IPS-20b (cell line): ENCODE results near the gene SOBP.
"Not testable (repeated sequence)": the region's sequence is repeated elsewhere in the genome, so short reads cannot be mapped to it uniquely, and the experiment has no call there.

ENCODE experiments used
- H3K27ac ChIP-seq: one replicate; pipeline ENCODE4 v1.5.1; 2013; ENCODE audit warnings: low read length
- H3K27me3 ChIP-seq: 2 replicates; pipeline ENCODE4 v1.6.1; 2013; ENCODE audit warnings: mild to moderate bottlenecking, low read length, inconsistent platforms; ENCODE audit not compliant: insufficient read depth
- H3K36me3 ChIP-seq: 2 replicates; pipeline ENCODE4 v1.6.1; 2013; ENCODE audit warnings: low read depth, mild to moderate bottlenecking, inconsistent platforms, low read length, moderate library complexity; ENCODE audit not compliant: insufficient read depth
- H3K4me1 ChIP-seq: 2 replicates; pipeline ENCODE4 v1.6.1; 2013; ENCODE audit warnings: mild to moderate bottlenecking, control low read depth, inconsistent platforms, low read length, moderate library complexity; ENCODE audit not compliant: insufficient read depth
- H3K4me3 ChIP-seq: 2 replicates; pipeline ENCODE4 v1.5.1; 2013; ENCODE audit warnings: mild to moderate bottlenecking, low read length, inconsistent platforms
- H3K9ac ChIP-seq: 2 replicates; pipeline ENCODE4 v1.6.1; 2013; ENCODE audit warnings: low read depth, mild to moderate bottlenecking, inconsistent platforms, low read length, moderate library complexity
- H3K9me3 ChIP-seq: 2 replicates; pipeline ENCODE4 v1.6.1; 2013; ENCODE audit warnings: mild to moderate bottlenecking, low read depth, low read length, inconsistent platforms; ENCODE audit not compliant: insufficient read depth

SOBP gene

DNA sequence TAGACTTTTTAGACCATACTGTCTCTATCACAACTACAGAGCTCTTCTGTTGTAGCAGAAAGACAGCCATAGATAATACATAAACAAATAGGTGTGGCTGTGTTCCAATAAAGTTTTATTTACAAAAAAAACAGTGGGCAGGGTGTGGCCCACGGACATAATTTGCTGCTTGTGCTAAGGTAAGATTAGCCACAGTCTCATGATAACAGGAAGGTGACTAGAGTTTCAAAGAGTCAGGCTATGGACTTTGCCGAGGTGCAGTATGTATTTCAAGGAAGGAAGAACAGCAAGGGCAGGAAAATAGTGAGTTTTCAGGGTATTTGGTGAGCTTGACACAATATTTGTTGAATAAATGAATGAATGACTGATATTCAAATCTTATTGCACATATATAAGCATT, 20.2 kb downstream of the SOBP start:
- peak overlapping the region; percentile 14; the same call in 1 of the 2 replicates for H3K9ac ChIP-seq
- peaks cover 3% of the 10 kb centered on the region; the same call in 1 of the 2 replicates for H3K36me3 ChIP-seq
- peak overlapping the region; percentile 10 for H3K27ac ChIP-seq
- H3K4me3 ChIP-seq: no peak overlapping the region
- no peaks in the 10 kb centered on the region for H3K9me3 ChIP-seq
- H3K27me3 ChIP-seq: no peaks in the 10 kb centered on the region
- H3K4me1 ChIP-seq: peaks cover 15% of the 10 kb centered on the region; the same call in 1 of the 2 replicates

DNA sequence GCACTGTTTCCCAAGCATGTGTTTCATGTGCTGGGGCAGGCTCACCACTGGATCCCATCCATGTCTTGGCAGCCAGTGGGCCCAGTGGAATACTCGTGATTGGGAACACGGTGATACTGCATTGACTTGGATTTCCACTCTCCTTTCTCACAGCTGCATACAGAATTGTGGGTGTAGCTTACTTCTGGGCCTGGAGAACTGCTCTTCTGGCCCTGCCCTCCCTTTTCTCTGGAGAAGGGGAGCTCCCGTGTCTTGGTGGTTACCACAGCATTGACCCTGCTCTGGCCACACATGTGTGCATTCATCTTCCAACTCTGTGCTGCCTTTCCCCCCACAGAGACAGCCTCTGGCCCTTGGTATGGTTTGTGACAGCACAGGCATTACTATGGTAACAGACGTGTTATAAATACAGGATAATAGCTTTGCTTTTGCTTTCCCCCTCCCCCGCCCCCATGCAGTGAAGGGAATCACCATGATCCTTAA, 21.6 kb downstream of the SOBP start:
- H3K9me3 ChIP-seq: no peaks in the 10 kb centered on the region
- H3K4me1 ChIP-seq: peaks cover 15% of the 10 kb centered on the region; the same call in 1 of the 2 replicates
- H3K27ac ChIP-seq: no peak overlapping the region
- H3K27me3 ChIP-seq: no peaks in the 10 kb centered on the region
- no peak overlapping the region for H3K9ac ChIP-seq
- no peak overlapping the region for H3K4me3 ChIP-seq
- H3K36me3 ChIP-seq: peaks cover 3% of the 10 kb centered on the region; the same call in 1 of the 2 replicates

DNA sequence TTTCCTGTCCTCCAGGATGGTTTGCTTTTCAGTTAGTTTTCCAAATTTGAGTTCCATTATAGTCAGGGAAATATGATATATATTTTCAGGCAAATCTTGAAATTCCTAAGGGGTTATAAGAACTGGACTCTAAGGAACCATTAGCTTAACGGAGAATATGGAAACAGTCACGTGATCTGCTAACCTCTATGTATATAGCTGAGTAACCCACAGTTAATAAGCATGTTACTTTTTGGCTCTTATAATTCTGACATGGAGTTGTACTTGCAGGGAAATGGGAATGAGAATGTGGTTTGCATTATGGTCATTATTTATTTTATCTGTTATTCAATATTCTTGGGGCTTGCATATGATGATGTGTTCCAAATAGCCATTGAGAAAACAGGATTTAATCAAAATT, 23.3 kb downstream of the SOBP start:
- no peak overlapping the region for H3K9ac ChIP-seq
- H3K9me3 ChIP-seq: no peaks in the 10 kb centered on the region
- H3K36me3 ChIP-seq: peaks cover 3% of the 10 kb centered on the region; the same call in 1 of the 2 replicates
- H3K4me1 ChIP-seq: peaks cover 15% of the 10 kb centered on the region; the same call in 1 of the 2 replicates
- H3K4me3 ChIP-seq: no peak overlapping the region
- no peaks in the 10 kb centered on the region for H3K27me3 ChIP-seq
- H3K27ac ChIP-seq: no peak overlapping the region

DNA sequence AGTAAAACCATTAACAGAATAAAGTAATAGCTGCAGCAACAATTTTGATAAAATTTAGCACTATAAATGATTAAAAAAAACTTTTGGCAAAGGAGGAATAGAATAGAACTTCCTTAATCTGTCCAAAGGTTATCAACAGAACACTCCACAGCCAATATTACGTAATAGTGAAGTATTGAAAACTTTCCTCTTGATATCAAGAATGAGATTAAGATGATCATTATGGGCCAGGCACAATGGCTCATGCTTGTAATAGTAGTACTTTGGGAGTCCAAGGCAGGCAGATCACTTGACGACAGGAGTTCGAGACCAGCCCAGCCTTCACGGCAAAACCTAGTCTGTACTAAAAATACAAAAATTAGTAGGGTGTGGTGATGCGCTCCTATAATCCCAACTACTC, 26.0 kb downstream of the SOBP start:
- Histone ChIP-seq H3K27me3 (no peaks in the 10 kb centered on the region), H3K4me3 (no peak overlapping the region), H3K27ac (no peak overlapping the region), H3K9ac (no peak overlapping the region), H3K36me3 (no peaks in the 10 kb centered on the region), H3K9me3 (no peaks in the 10 kb centered on the region), H3K4me1 (no peaks in the 10 kb centered on the region; the same call in 1 of the 2 replicates)

DNA sequence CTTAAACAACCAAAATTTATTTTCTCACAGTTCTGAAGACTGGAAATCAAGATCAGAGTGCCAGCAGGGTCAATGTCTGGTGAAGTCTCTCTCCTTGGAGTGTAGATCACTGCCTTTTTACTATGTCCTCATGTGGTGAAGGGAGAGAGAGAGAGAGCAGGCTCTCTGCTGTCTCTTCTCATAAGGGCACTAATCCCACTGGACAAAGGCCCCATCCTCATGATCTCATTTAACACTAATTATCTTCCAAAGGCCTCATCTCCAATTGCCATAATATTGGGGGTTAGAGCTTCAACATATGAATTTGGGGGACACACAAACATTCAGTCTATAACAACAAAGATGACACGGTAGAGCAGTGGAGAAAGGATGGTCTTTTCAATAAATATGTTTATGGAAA, 27.4 kb downstream of the SOBP start:
- no peak overlapping the region for H3K9ac ChIP-seq
- no peaks in the 10 kb centered on the region for H3K36me3 ChIP-seq
- no peaks in the 10 kb centered on the region for H3K9me3 ChIP-seq
- H3K4me1 ChIP-seq: no peaks in the 10 kb centered on the region
- no peak overlapping the region for H3K4me3 ChIP-seq
- H3K27ac ChIP-seq: no peak overlapping the region
- H3K27me3 ChIP-seq: no peaks in the 10 kb centered on the region

DNA sequence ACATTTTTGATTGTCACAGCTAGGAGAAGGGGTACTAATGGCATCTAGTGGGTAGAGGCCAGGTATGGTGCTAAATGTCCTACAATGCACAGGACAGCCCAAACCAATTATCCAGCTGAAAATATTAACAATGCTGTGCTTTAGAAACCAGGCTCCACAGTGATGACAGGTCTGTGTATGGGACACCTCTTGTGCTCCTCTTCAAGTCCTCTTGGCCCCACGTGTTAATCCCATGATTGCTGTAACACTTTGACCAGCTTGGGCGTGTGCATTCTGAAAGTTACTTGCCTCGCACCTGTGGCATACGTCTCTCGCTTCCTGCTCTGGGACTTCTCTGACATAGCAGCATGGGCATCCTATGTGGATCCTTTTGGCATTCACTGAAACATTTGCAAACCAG, 29.3 kb downstream of the SOBP start:
- H3K27ac ChIP-seq, H3K9me3 ChIP-seq, H3K9ac ChIP-seq, H3K36me3 ChIP-seq, H3K4me1 ChIP-seq, H3K27me3 ChIP-seq, H3K4me3 ChIP-seq: not testable (repeated sequence)

DNA sequence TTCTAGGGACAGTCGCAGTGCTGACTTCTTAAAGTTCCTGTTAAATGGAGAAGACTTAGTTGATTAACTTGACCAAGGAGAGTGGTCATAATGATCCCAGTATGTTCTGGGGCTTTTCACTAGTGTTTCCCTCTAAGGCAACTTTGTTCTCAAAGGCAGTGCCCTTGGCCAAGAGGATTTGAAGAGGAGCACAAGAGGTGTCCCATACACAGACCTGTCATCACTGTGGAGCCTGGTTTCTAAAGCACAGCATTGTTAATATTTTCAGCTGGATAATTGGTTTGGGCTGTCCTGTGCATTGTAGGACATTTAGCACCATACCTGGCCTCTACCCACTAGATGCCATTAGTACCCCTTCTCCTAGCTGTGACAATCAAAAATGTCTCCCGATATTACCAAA, 30.8 kb downstream of the SOBP start:
- H3K4me1 ChIP-seq, H3K27ac ChIP-seq, H3K4me3 ChIP-seq, H3K36me3 ChIP-seq, H3K9me3 ChIP-seq, H3K27me3 ChIP-seq, H3K9ac ChIP-seq: not testable (repeated sequence)

DNA sequence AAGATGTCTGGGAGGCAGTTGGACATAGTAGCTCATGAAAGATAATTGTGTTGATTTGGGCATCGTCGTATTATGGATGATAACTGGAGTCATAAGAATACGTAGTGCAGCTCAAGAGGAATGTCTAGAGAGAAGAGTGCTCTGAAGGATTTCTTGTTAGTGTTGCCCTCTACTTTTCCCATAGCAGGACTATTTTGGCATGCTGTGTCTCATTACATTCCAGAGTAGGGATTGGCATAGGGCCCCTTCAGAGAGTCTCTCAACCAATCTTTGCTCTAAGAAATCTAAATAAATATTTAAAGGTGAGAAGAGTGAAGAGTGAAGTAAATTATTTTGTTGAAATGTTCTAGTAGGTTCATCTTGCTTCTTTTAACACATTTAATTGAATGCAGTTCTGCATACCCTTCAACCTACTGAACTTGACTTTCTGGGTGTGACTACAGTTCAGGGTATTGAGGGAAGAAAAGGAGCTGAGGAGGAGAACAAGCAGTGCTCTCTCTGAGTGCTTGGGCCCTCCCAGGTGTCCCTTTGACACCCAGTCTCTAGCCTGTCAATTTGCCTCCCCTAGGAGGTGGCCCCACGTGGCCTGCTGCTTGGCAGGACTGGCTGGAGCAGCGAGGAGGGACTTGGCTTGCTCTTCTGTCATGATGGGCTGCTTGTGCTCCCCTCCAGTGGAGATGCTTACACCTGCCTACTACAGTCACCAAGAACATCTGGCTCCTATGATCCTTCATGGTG, 33.3 kb downstream of the SOBP start:
- Histone ChIP-seq H3K9me3 (no peaks in the 10 kb centered on the region), H3K36me3 (no peaks in the 10 kb centered on the region)

DNA sequence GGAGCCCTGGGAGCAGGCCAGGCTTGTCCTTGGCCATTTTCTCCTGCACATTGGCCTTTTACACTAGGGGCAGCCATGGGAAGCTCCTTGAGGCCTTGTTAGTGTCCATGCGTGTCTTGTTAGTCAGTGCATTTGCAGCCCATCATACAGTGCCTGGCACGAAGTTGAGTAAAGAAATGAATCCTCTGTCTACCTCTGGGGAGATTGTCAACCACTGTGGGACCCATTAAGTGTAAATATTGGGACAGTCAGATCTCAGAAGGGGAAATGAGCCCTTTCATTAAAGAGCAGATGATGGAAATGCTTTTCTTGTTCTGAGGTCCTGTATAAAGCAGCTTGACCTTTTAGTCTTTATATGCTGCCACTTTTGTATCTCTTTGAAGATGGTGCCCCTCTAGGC, 33.9 kb downstream of the SOBP start:
- Histone ChIP-seq H3K27ac (no peak overlapping the region), H3K36me3 (no peaks in the 10 kb centered on the region), H3K4me1 (no peaks in the 10 kb centered on the region), H3K4me3 (no peak overlapping the region), H3K27me3 (no peaks in the 10 kb centered on the region), H3K9ac (no peak overlapping the region), H3K9me3 (no peaks in the 10 kb centered on the region)

More for the DNA sequence above, 33.3 kb downstream of the SOBP start:
- H3K4me1 ChIP-seq: no peaks in the 10 kb centered on the region
- no peak overlapping the region for H3K27ac ChIP-seq
- H3K27me3 ChIP-seq: no peaks in the 10 kb centered on the region
- H3K4me3 ChIP-seq: no peak overlapping the region
- no peak overlapping the region for H3K9ac ChIP-seq

DNA sequence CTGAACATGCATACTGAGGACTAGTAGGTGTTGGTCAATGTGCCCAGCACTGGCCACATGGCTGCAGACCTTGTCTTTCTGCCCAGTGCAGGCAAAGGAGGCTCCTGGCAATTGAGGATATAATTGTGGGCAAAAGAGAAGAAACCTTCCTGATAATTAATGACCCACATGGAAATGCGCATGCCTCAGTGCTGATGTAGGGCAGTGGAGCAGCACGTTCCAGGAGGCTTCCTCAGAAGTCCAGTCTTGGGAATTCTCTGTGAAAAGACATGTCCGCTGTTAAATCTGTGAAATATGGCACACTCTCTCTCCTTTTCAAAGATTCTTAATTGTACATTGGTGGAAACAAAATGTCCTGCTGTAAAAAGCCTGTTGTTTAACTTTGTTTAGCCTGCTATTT, 34.7 kb downstream of the SOBP start:
- H3K36me3 ChIP-seq: no peaks in the 10 kb centered on the region
- no peak overlapping the region for H3K9ac ChIP-seq

DNA sequence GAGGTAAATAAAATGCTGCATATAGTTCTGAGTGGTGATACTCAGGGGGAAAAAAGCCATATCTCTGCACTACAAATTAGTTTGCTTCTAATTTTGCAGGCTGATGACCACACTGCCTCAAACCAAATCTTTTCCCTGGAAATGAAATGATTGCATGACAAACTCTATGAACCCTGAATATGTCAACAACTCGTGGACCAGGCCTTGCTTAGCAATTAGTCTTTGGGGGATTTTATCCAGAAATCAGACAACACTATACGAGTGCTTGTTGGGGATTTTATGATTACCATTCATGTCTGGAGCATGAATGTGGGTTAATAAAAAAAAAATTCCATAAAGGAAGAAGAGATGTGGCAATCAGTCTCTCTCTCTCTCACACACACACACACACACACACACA, 42.0 kb downstream of the SOBP start:
- H3K4me1 ChIP-seq: peaks cover 32% of the 10 kb centered on the region
- H3K9ac ChIP-seq: no peak overlapping the region
- H3K27ac ChIP-seq: no peak overlapping the region
- H3K27me3 ChIP-seq: no peaks in the 10 kb centered on the region
- H3K4me3 ChIP-seq: no peak overlapping the region
- no peaks in the 10 kb centered on the region for H3K36me3 ChIP-seq
- H3K9me3 ChIP-seq: no peaks in the 10 kb centered on the region

More for the DNA sequence above, 34.7 kb downstream of the SOBP start:
- H3K9me3 ChIP-seq: no peaks in the 10 kb centered on the region
- no peak overlapping the region for H3K27ac ChIP-seq
- H3K27me3 ChIP-seq: no peaks in the 10 kb centered on the region
- no peaks in the 10 kb centered on the region for H3K4me1 ChIP-seq
- no peak overlapping the region for H3K4me3 ChIP-seq

DNA sequence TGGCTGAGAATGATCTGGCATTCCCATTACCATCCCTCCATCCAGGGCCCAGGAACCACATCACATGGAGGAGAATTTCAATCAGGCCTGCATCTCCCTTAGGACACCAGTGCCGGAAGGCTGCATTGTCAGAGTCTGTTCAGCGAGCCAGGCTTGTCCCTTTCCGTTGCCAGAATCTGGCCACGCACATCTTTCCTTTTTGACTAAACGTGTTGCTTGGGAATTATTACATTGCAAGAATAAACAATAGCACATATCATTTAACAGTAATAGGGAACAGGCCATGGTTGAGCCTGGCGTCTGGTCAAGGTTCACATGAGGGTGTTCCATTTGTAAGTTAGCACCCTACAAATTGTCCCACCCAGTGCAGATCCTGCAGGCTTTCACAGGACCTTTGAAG, 42.8 kb downstream of the SOBP start:
- H3K9me3 ChIP-seq: no peaks in the 10 kb centered on the region
- peak overlapping the region; percentile 2; the same call in 1 of the 2 replicates for H3K9ac ChIP-seq
- H3K36me3 ChIP-seq: no peaks in the 10 kb centered on the region
- H3K27ac ChIP-seq: no peak overlapping the region
- H3K4me3 ChIP-seq: no peak overlapping the region
- H3K27me3 ChIP-seq: no peaks in the 10 kb centered on the region
- H3K4me1 ChIP-seq: peaks cover 35% of the 10 kb centered on the region
